Central memory CD8-positive, alpha-beta T cell (primary cell): ENCODE measurements around the gene SFXN1.

ENCODE experiments used
- ATAC-seq: fragments of 150-1000 bp; cut with Tn5 transposase; replicated peaks from 2 replicates; pipeline ENCODE4 v1.10.0; 2022; ENCODE audit warnings: mild to moderate bottlenecking, moderate FRiP score, moderate number of reproducible peaks; ENCODE audit not compliant: poor library complexity, severe bottlenecking; ENCODE audit errors: extremely low read depth
- DNase-seq, 2 donors: peaks; one replicate each; pipeline ENCODE4 v3.0.0; 2021; ENCODE audit warnings: low spot score in 2 of 2
- H3K27ac Mint-ChIP-seq: one replicate; pipeline ENCODE4 v1.8.0; 2022; ENCODE audit warnings: low read depth, mild to moderate bottlenecking, moderate library complexity, mixed read lengths
- H3K27me3 Mint-ChIP-seq: one replicate; pipeline ENCODE4 v1.8.0; 2022; ENCODE audit warnings: mixed read lengths
- H3K36me3 Mint-ChIP-seq: one replicate; pipeline ENCODE4 v1.8.0; 2022; ENCODE audit warnings: mild to moderate bottlenecking, moderate library complexity, mixed read lengths; ENCODE audit not compliant: insufficient read depth
- H3K4me1 Mint-ChIP-seq: one replicate; pipeline ENCODE4 v1.8.0; 2022; ENCODE audit warnings: mixed read lengths
- H3K4me3 Mint-ChIP-seq: one replicate; pipeline ENCODE4 v1.8.0; 2022; ENCODE audit warnings: mild to moderate bottlenecking, moderate library complexity, mixed read lengths
- H3K9me3 Mint-ChIP-seq: one replicate; pipeline ENCODE4 v1.8.0; 2022; ENCODE audit warnings: mixed read lengths

Gene SFXN1

GRCh38 chr5:175555168-175555785 is 76.9 kb downstream of the SFXN1 start:
- Mint-ChIP-seq H3K9me3 (no peaks in the 10 kb centered on the region), H3K27ac (no peak overlapping the region), H3K27me3 (peaks cover 52% of the 10 kb centered on the region), H3K4me3 (no peak overlapping the region), H3K36me3 (no peaks in the 10 kb centered on the region), H3K4me1 (no peaks in the 10 kb centered on the region)
- DNase-seq: no peak
- no peak for ATAC-seq

- Mint-ChIP-seq H3K27ac (no peak overlapping the region), H3K4me1 (no peaks in the 10 kb centered on the region), H3K9me3 (no peaks in the 10 kb centered on the region), H3K4me3 (no peak overlapping the region), H3K36me3 (no peaks in the 10 kb centered on the region), H3K27me3 (peaks cover 47% of the 10 kb centered on the region)
- ATAC-seq: no peak
- DNase-seq: no peak
These were observed 78.4 kb downstream of the SFXN1 start for GRCh38 chr5:175556794-175557193.

GRCh38 chr5:175557778-175558177 is 79.4 kb downstream of the SFXN1 start:
- DNase-seq: no peak
- no peak overlapping the region for H3K27ac Mint-ChIP-seq
- H3K36me3 Mint-ChIP-seq: no peaks in the 10 kb centered on the region
- peaks cover 51% of the 10 kb centered on the region for H3K27me3 Mint-ChIP-seq
- H3K4me1 Mint-ChIP-seq: no peaks in the 10 kb centered on the region
- no peak overlapping the region for H3K4me3 Mint-ChIP-seq
- no peak for ATAC-seq
- H3K9me3 Mint-ChIP-seq: no peaks in the 10 kb centered on the region

GRCh38 chr5:175558801-175559480 is 80.6 kb downstream of the SFXN1 start:
- no peaks in the 10 kb centered on the region for H3K36me3 Mint-ChIP-seq
- no peaks in the 10 kb centered on the region for H3K4me1 Mint-ChIP-seq
- ATAC-seq: no peak
- no peak for DNase-seq
- H3K9me3 Mint-ChIP-seq: no peaks in the 10 kb centered on the region
- H3K27ac Mint-ChIP-seq: no peak overlapping the region
- H3K4me3 Mint-ChIP-seq: no peak overlapping the region
- H3K27me3 Mint-ChIP-seq: peaks cover 50% of the 10 kb centered on the region

GRCh38 chr5:175560011-175560410 is 81.7 kb downstream of the SFXN1 start:
- peaks cover 40% of the 10 kb centered on the region for H3K27me3 Mint-ChIP-seq
- H3K27ac Mint-ChIP-seq: no peak overlapping the region
- H3K9me3 Mint-ChIP-seq: no peaks in the 10 kb centered on the region
- no peak for ATAC-seq
- DNase-seq: no peak
- H3K4me1 Mint-ChIP-seq: no peaks in the 10 kb centered on the region
- H3K4me3 Mint-ChIP-seq: no peak overlapping the region
- no peaks in the 10 kb centered on the region for H3K36me3 Mint-ChIP-seq

- Mint-ChIP-seq H3K4me1 (no peaks in the 10 kb centered on the region), H3K36me3 (no peaks in the 10 kb centered on the region), H3K9me3 (no peaks in the 10 kb centered on the region), H3K27me3 (peaks cover 33% of the 10 kb centered on the region), H3K4me3 (no peak overlapping the region), H3K27ac (no peak overlapping the region)
- DNase-seq (no peak), ATAC-seq (no peak)
These were observed 82.7 kb downstream of the SFXN1 start for GRCh38 chr5:175561085-175561484.

- peaks cover 32% of the 10 kb centered on the region for H3K27me3 Mint-ChIP-seq
- no peaks in the 10 kb centered on the region for H3K9me3 Mint-ChIP-seq
- H3K4me3 Mint-ChIP-seq: no peak overlapping the region
- ATAC-seq (no peak), DNase-seq (no peak)
- no peaks in the 10 kb centered on the region for H3K36me3 Mint-ChIP-seq
- H3K4me1 Mint-ChIP-seq: no peaks in the 10 kb centered on the region
- no peak overlapping the region for H3K27ac Mint-ChIP-seq
These were observed 86.4 kb downstream of the SFXN1 start for GRCh38 chr5:175564716-175565115.

GRCh38 chr5:175566697-175567096 is 88.3 kb downstream of the SFXN1 start:
- Mint-ChIP-seq H3K4me1 (no peaks in the 10 kb centered on the region), H3K27me3 (peaks cover 27% of the 10 kb centered on the region), H3K4me3 (no peak overlapping the region), H3K27ac (no peak overlapping the region), H3K36me3 (no peaks in the 10 kb centered on the region), H3K9me3 (no peaks in the 10 kb centered on the region)
- ATAC-seq: no peak
- no peak for DNase-seq

- DNase-seq: no peak
- no peak overlapping the region for H3K27ac Mint-ChIP-seq
These were observed 89.6 kb downstream of the SFXN1 start for GRCh38 chr5:175567954-175568353.

GRCh38 chr5:175569701-175570100 is 91.3 kb downstream of the SFXN1 start:
- Mint-ChIP-seq H3K36me3 (peaks cover 1% of the 10 kb centered on the region), H3K27ac (no peak overlapping the region), H3K4me3 (no peak overlapping the region), H3K27me3 (peaks cover 31% of the 10 kb centered on the region), H3K9me3 (no peaks in the 10 kb centered on the region), H3K4me1 (no peaks in the 10 kb centered on the region)
- DNase-seq (no peak), ATAC-seq (no peak)

More at GRCh38 chr5:175567954-175568353, 89.6 kb downstream of the SFXN1 start:
- Mint-ChIP-seq H3K9me3 (no peaks in the 10 kb centered on the region), H3K36me3 (no peaks in the 10 kb centered on the region), H3K27me3 (peaks cover 19% of the 10 kb centered on the region), H3K4me3 (no peak overlapping the region), H3K4me1 (no peaks in the 10 kb centered on the region)
- ATAC-seq: no peak

- peaks cover 62% of the 10 kb centered on the region for H3K27me3 Mint-ChIP-seq
- no peaks in the 10 kb centered on the region for H3K9me3 Mint-ChIP-seq
- H3K4me1 Mint-ChIP-seq: no peaks in the 10 kb centered on the region
- no peak for ATAC-seq
- no peak overlapping the region for H3K4me3 Mint-ChIP-seq
- no peak overlapping the region for H3K27ac Mint-ChIP-seq
- peaks cover 1% of the 10 kb centered on the region for H3K36me3 Mint-ChIP-seq
- no peak for DNase-seq
These were observed 94.5 kb downstream of the SFXN1 start for GRCh38 chr5:175572886-175573285.

- ATAC-seq: no peak
- no peak for DNase-seq
- Mint-ChIP-seq H3K9me3 (no peaks in the 10 kb centered on the region), H3K36me3 (peaks cover 1% of the 10 kb centered on the region), H3K4me1 (no peaks in the 10 kb centered on the region), H3K27me3 (peaks cover 62% of the 10 kb centered on the region), H3K4me3 (no peak overlapping the region), H3K27ac (no peak overlapping the region)
These were observed 95.3 kb downstream of the SFXN1 start for GRCh38 chr5:175573493-175574269.

- Mint-ChIP-seq H3K27ac (no peak overlapping the region), H3K27me3 (peaks cover 63% of the 10 kb centered on the region), H3K4me1 (no peaks in the 10 kb centered on the region), H3K9me3 (no peaks in the 10 kb centered on the region), H3K36me3 (peaks cover 1% of the 10 kb centered on the region), H3K4me3 (no peak overlapping the region)
- no peak for DNase-seq
- ATAC-seq: no peak
These were observed 96.9 kb downstream of the SFXN1 start for GRCh38 chr5:175575301-175575700.
